Measurements from ENCODE around the gene CDC14A.
"Not testable (repeated sequence)": the region's sequence is repeated elsewhere in the genome, so short reads cannot be mapped to it uniquely, and the experiment has no call there.

CDC14A gene

DNA sequence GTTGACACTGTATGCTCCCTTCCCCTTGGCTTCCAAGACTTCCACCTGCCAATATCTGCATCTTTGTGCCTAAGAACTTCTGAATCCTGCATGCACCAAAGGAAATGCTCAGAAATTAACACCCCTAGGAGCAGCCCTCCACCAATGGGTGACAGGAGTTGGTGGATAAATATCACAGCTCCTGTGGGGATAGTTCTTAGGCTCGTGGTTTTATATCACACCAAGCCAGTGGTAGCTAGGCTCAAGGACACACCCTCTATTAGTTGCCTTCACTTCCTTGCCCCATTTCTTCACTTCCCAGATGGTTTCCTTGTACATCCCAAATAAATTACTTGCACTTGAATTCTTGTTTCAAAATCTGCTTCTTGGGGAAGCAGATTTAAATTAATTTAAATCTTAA lies 16.9 kb upstream of the CDC14A start:
- no peak for TF ChIP-seq CTCF (IDR thresholded peaks at IDR 0.05; ENCODE audit: low read length, missing control alignments)
- no peak overlapping the region for H3K4me3 ChIP-seq (replicated peaks; ENCODE audit: low read depth, low read length)
- DNase-seq (ENCODE audit: low read depth): no peak

DNA sequence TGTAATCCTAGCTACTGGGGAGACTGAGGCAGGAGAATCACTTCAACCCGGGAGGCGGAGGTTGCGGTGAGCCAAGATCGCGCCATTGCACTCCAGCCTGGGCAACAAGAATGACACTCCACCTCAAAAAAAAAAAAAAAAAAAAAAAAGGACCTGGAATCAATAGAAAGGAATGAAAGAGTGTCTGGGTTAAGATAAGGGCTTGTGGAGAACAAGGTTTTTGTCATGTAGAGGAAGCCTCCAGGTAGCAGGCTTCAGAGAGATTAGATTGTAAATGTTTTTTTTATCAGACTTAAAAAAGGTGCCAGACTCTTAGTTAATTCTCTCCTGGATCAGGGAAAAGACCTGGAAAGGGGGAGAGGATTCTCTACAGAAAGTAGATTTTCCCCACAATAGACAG lies 14.4 kb upstream of the CDC14A start:
- H3K4me3 ChIP-seq (replicated peaks; ENCODE audit: low read depth, low read length); DNase-seq (ENCODE audit: low read depth): not testable (repeated sequence)

DNA sequence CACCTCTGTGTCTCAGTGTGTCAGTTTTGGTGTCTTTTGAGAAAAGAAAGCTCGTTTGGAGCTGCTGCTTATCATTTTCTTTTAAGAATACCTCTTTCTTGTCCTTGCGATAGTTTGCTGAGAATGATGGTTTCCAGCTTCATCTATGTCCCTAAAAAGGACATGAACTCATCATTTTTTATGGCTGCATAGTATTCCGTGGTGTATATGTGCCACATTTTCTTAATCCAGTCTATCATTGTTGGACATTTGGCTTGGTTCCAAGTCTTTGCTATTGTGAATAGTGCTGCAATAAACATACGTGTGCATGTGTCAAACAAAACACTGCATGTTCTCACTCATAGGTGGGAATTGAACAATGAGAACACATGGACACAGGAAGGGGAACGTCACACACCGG lies 12.6 kb upstream of the CDC14A start:
- not testable (repeated sequence) for H3K4me3 ChIP-seq (replicated peaks; ENCODE audit: low read depth, low read length); DNase-seq (ENCODE audit: low read depth)

GRCh38 chr1:100340494-100340893 lies 11.8 kb upstream of the CDC14A start:
- no peak overlapping the region for H3K4me3 ChIP-seq (replicated peaks; ENCODE audit: low read depth, low read length)
- no peak for TF ChIP-seq CTCF (IDR thresholded peaks at IDR 0.05; ENCODE audit: low read length, missing control alignments)
- DNase-seq (ENCODE audit: low read depth): no peak

DNA sequence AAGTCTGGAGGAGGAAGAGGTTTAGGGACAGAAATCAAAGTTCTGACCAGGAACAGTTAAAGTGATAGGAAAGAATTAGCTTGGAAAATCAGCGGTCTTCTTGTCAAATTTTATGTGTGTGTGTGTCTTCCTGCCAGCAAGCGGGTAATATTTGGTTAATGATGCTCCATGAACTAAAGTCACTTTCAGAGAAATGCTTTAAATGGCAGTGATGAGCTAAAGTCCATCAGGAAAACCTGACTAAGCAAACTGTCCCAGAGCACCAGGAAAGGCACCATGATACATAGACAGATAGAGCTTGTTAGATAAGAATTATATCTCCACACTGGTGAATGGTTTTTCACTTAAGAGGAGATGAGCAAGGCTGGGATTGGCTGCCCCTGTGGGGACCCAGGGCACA lies 10.0 kb upstream of the CDC14A start:
- no peak overlapping the region for H3K4me3 ChIP-seq (replicated peaks; ENCODE audit: low read depth, low read length)
- no peak for DNase-seq (ENCODE audit: low read depth)
- no peak for TF ChIP-seq CTCF (IDR thresholded peaks at IDR 0.05; ENCODE audit: low read length, missing control alignments)

DNA sequence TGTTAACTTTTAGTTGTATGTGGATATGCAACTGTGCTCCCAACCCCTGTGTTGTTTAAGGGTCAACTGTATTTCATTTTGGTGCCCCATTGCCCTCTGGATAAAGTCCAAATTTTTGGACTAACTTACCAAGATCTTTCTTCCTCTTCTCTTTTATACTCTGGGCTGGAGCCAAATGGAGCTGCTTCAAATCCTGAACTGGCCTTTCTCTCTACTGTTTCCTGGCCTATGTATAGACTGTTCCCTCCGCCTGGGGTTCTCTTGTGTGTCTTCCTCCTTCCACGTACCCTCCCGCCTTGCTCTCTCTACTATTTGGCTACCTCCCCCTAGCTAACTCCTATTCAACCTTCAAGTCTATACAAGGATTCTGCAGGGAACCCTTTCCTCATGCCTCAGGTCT lies 8.4 kb upstream of the CDC14A start:
- TF ChIP-seq CTCF (IDR thresholded peaks at IDR 0.05; ENCODE audit: low read length, missing control alignments): no peak
- no peak for DNase-seq (ENCODE audit: low read depth)
- no peak overlapping the region for H3K4me3 ChIP-seq (replicated peaks; ENCODE audit: low read depth, low read length)

DNA sequence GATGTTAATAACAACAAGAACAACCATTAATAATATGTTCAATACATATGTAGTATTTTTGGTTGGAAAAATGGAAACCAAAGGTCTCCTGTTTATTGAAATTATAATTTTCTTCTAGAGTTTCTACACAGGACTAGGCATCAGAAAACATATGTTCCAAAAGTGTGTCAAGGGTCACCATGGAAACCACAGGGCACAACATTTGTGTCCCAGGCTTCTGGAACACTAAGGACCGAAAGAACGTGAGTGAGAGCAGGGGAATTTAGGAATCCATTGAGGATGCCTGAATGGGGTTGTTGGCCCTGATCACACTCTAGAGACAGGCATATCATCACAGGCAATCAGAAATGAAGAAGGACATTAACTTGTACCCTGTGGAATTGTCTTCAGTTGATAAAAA lies 7.5 kb upstream of the CDC14A start:
- TF ChIP-seq CTCF (IDR thresholded peaks at IDR 0.05; ENCODE audit: low read length, missing control alignments): no peak
- no peak overlapping the region for H3K4me3 ChIP-seq (replicated peaks; ENCODE audit: low read depth, low read length)
- DNase-seq (ENCODE audit: low read depth): no peak

- H3K4me3 ChIP-seq (replicated peaks; ENCODE audit: low read depth, low read length): no peak overlapping the region
- no peak for TF ChIP-seq CTCF (IDR thresholded peaks at IDR 0.05; ENCODE audit: low read length, missing control alignments)
- DNase-seq (ENCODE audit: low read depth): no peak
These were observed 5.9 kb upstream of the CDC14A start for GRCh38 chr1:100346387-100346786.
